ENCODE measurements around the gene LNX1. TPM values are rescaled to one million over a fixed set of nuclear protein-coding genes. Genes with fewer than 3 reads are reported as not detected.

Gene LNX1
- total and polyA plus RNA-seq, 2 of the 8 experiments (the other 6 are each of a cell fraction or from before 2014, with no cell fraction given): 2.7 to 3.8 TPM

- no peak overlapping the region for H3K4ac ChIP-seq (replicated peaks; ENCODE audit: insufficient read length, low read depth, low read length)
- no peak overlapping the region for H3K23ac ChIP-seq (ENCODE audit: insufficient read length)
- no peaks in the 10 kb centered on the region for H3K79me2 ChIP-seq (ENCODE audit: control insufficient read depth in 1 of 2, insufficient read depth in 2 of 2, low read length in 2 of 2)
- CTCF ChIA-PET (ENCODE audit: partially characterized antibody): interaction anchor here (1.0 kb wide), 1 partner anchor 535 kb away, joined by 3 read pairs; no protein-coding TSS in a partner anchor
- H4K91ac ChIP-seq (replicated peaks; ENCODE audit: insufficient read length, low read length): no peak overlapping the region
- no peak overlapping the region for H2BK120ac ChIP-seq (replicated peaks; ENCODE audit: low read depth, low read length)
- no peak overlapping the region for H3K4me3 ChIP-seq (ENCODE audit: extremely low read depth in 1 of 4, insufficient read depth in 2 of 4, low read depth in 3 of 4, low read length in 4 of 4)
- POLR2A ChIA-PET (ENCODE audit: partially characterized antibody): no interaction called here
- H3K4me2 ChIP-seq (ENCODE audit: insufficient read depth in 1 of 2, low read depth in 2 of 2, low read length in 2 of 2): no peak overlapping the region
- H3K9ac ChIP-seq (replicated peaks in 1 of 4; ENCODE audit: extremely low read depth in 1 of 4, low read depth in 3 of 4, low read length in 3 of 4): no peak overlapping the region
- H2AFZ ChIP-seq (ENCODE audit: low read length): no peak overlapping the region
- no peak overlapping the region for H2BK15ac ChIP-seq (ENCODE audit: low read length)
- no peaks in the 10 kb centered on the region for H3K9me3 ChIP-seq (ENCODE audit: insufficient read depth in 2 of 2, low read depth in 1 of 2, low read length in 1 of 2)
- no peak overlapping the region for H4K8ac ChIP-seq (ENCODE audit: extremely low read depth, insufficient read depth, low read length)
- H3K14ac ChIP-seq (ENCODE audit: insufficient read length): no peak overlapping the region
- H2BK12ac ChIP-seq (ENCODE audit: low read depth, low read length): no peak overlapping the region
- H4K5ac ChIP-seq (ENCODE audit: insufficient read length, low read depth, low read length): no peak overlapping the region
- no peaks in the 10 kb centered on the region for H3K79me1 ChIP-seq (ENCODE audit: low read depth, low read length)
- H2AK5ac ChIP-seq (ENCODE audit: low read depth, low read length): no peak overlapping the region
- WGBS, 2 experiments (ENCODE audit: extremely low coverage in 1 of 2, insufficient coverage in 1 of 2, insufficient read length in 1 of 2, insufficient replicate concordance in 2 of 2, low coverage in 1 of 2, low lambda C conversion rate in 2 of 2, missing lambda C conversion rate in 1 of 2): 82% methylated on average over 7 of the region's 7 CpGs; no CpG with 5 or more reads in 1 of the 2 experiments
- H3K36me3 ChIP-seq (ENCODE audit: control insufficient read depth in 2 of 4, insufficient read depth in 4 of 4, low read length in 3 of 4): no peaks in the 10 kb centered on the region
- no peaks in the 10 kb centered on the region for H3K23me2 ChIP-seq (ENCODE audit: low read depth, low read length)
- no peaks in the 10 kb centered on the region for H3K4me1 ChIP-seq (replicated peaks in 1 of 4; ENCODE audit: control insufficient read depth in 3 of 4, insufficient read depth in 4 of 4, low read length in 3 of 4)
- H2BK5ac ChIP-seq (ENCODE audit: low read depth, low read length): no peak overlapping the region
- H3K27me3 ChIP-seq (replicated peaks in 1 of 4; ENCODE audit: control insufficient read depth in 3 of 4, extremely low read depth in 1 of 4, insufficient read depth in 3 of 4, low read length in 3 of 4): no peaks in the 10 kb centered on the region; a peak in 1 of 7 replicates
- no peak overlapping the region for H3K56ac ChIP-seq (replicated peaks; ENCODE audit: insufficient read length, low read depth, low read length)
- DNase-seq (ENCODE audit: low read depth in 1 of 2, low spot score in 2 of 2) (no peak), FAIRE-seq (no peak)
- H3K27ac ChIP-seq (ENCODE audit: low read depth, low read length): no peak overlapping the region
- no peak overlapping the region for H3K18ac ChIP-seq (ENCODE audit: extremely low read depth, low read length)
- H2BK20ac ChIP-seq (ENCODE audit: low read length): no peak overlapping the region
- TF ChIP-seq FOSL1 (IDR thresholded peaks at IDR 0.05; ENCODE audit: insufficient read depth, low read depth, low read length): no peak
- no peak for TF ChIP-seq KDM4A (IDR thresholded peaks at IDR 0.05; ENCODE audit: low read depth, low read length, severe bottlenecking)
- no peak for TF ChIP-seq SP4 (IDR thresholded peaks at IDR 0.05; ENCODE audit: low read length)
- TF ChIP-seq RFX5 (IDR thresholded peaks at IDR 0.05; ENCODE audit: borderline replicate concordance, low read depth, low read length): no peak
- no peak for TF ChIP-seq CHD2 (IDR thresholded peaks at IDR 0.05; ENCODE audit: low read length)
- H4K20me1 ChIP-seq (replicated peaks in 1 of 2; ENCODE audit: control insufficient read depth in 1 of 2, insufficient read depth in 2 of 2, low read length in 2 of 2): no peaks in the 10 kb centered on the region
Measured at GRCh38 chr4:53551281-53551864, 39.9 kb downstream of the LNX1 start.

Measured in H1 (cell line).